GM19238 (cell line): ENCODE results near the gene LRP5.
"Not testable (repeated sequence)": the region's sequence is repeated elsewhere in the genome, so short reads cannot be mapped to it uniquely, and the experiment has no call there.

Source experiments
- DNase-seq: peaks from one replicate; pipeline ENCODE4 v3.0.0; 2011; ENCODE audit warnings: low spot score; ENCODE audit not compliant: insufficient read length

Gene LRP5

DNA sequence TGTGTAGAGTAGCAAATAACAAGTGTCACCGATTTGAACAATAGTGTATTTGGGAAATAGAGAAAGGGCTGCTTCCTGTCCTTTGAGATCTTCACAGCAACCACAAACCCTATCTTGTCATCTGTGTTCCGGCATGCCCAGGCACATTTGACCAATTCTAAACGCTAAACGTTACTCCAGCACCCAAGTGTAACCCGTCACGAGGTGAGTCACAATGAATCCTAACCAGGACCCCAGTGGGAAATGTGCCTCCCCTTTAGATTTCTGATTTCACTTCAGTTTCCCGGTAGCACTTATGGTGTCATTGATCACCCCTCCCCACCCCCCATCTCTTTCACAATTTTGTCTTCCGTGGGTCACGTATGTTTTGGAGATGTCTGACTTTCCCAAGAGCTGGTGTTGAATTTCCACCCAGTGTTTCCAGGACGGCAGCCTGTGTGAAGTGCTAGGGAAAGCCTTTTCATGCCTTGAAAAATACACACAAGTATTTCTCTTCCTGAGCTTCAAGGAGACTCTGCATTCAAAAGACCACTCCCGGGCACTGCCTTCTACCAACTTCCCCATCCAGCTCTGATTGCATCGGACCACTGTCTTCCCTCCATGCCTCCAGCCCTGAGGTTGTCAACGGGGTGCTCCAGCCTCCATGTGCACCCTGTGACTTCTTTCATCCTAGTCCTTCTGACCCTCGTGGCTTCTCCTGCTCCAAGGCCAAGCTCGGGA is 30.1 kb upstream of the LRP5 start:
- DNase-seq, result peak; percentile 56

DNA sequence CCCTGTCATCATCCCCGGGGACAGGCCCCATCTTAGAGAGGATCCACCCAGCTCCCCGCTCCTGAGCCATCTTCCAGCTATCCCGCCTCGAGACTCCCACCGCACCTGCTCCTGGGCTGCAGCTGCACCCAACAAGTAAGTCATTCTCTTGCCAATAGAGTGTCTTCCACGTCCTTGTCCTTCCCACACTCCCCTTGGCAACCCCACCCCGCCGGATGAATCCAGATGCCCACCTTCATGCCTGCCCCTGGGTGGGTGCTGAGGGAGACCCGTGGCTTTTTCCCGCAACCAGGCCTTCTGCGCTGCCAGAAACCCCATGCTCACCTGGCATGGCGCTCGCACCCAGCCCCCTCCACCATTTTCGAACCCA is 29.5 kb upstream of the LRP5 start:
- DNase-seq, result no peak

DNA sequence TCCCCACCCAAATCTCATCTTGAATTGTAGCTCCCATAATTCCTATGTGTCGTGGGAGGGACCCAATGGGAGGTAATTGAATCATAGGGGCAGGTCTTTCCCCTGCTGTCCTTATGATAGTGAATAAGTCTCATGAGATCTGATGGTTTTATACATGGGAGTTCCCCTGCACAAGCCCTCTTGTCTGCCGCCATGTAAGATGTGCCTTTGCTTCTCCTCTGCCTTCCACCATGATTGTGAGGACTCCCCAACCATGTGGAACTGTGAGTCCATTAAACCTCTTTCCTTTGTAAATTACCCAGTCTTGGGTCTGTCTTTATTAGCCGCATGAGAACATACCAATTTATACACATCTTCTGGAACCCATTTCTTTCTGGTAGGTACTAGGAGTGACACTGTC is 27.8 kb upstream of the LRP5 start:
- not testable (repeated sequence) for DNase-seq

DNA sequence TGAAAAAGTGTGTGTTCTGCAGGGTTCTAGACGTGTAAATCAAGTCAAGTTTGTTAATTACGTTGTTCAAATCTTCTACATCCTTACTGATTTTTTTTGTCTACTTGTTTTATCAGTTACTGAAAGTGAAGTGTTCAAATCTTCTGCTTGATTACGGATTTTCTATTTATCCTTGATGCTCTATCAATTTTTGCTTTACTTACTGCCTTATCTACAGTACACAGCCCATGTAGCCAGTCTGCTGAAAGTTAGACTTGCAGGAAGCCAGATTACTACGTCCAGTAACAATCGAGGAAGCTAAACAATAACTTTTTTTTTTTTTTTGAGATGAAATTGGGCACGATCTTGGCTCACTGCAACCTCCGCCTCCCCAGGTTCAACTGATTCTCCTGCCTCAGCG is 25.0 kb upstream of the LRP5 start:
- DNase-seq, result no peak

DNA sequence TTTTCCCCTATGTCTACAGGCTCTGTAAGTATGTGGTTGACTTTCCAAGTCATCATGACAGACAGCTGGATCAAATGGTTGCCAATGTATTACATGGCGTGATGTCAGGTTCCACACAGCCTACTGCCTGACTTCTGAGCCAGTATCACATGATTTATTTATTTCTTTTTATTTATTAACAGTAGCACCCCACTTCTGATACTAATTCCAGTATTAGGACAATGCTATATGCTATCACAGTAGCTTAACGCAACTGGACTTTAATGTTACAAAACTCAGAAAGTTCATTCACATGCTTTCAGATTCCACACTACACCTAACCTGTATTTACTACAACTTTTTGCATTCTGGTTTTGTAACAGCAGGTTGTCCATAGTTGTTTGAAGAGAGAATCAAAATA is 22.9 kb upstream of the LRP5 start:
- DNase-seq, result no peak

DNA sequence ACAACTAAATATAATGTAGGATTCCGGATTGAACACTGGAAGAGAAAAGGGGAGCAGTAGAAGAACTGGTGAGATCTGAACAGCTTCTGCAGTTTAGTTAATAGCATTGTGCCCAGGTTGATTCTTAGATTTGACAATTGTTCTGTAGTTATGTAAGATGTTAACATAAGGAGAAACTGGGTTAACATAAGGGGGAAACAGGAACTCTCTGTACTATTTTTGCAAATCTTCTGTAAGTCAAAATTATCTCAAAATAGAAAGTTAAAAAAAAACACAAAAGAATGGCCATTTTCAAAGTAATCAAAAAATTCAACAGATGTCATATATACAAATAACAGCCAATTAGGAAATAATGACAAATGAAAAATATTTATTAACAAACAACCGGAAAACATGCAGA is 18.7 kb upstream of the LRP5 start:
- DNase-seq, result no peak

DNA sequence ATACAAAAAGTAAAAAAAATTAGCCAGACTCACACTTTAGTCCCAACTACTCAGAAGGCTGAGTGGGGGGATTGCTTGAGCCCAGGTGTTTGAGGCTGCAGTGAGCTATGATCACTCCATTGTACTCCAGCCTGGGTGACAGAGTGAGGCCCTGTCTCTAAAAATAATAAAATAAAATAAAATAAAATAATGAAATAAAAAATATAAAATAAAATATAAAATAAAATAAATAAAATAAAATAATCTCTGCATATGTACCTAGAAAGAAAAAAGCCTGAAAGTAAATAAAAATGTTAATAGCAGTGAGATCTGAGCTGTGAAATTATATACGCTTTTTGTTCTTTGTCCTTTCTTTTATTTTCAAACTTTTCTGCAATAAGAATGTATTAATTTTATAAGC is 17.1 kb upstream of the LRP5 start:
- DNase-seq, result no peak

DNA sequence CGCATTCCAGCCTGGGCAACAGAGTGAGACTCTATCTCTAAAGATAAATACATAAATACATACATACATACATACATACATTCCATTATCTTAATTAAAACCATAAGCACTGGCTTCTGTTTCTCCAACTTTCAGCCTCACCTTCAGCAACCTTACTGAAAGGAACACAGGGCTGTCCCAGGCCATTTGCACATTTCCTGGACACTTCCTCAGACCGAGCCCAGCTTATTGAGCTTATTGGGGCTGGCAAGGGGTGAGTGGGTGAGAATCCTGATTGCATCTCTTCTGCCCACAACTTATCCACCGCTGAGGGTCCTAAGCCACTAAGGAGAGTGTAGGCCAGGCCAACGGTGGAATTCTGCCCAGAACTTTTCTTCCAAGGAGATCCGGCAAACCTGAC is 16.5 kb upstream of the LRP5 start:
- DNase-seq, result no peak

DNA sequence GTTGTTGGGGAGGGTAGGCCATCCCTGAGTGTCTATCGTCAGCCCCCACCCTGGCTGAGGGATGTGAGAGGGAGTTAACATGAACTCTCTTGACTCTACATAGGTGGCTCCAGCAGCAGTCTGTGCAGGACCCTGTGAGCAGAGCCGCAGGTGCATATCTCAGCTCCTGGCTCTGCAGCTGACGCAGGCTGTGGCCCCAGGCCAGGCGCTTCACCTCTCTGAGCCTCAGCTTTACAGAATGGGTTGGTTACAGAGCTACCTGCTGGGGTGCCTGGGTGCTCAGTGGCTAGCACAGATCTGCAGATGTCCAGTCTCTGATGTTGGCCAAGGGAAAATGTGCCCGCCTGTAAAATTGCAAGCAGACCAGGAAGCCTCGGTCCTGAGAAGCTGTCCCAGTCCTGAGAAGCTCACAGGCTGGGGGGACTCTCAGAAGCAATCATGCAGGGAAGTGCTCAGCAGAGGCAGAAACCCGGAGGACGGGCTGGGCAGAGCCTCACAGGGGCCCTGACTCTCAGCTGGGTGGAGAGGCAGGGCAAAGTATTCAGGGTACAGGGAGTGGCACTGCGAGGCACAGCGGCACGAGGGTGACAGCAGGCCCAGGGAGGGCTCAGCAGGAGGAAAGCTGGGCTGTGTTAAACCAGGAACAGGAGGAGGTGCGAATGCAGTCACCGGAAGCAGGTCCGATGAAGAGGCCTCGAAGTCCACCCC is 15.9 kb upstream of the LRP5 start:
- no peak for DNase-seq

DNA sequence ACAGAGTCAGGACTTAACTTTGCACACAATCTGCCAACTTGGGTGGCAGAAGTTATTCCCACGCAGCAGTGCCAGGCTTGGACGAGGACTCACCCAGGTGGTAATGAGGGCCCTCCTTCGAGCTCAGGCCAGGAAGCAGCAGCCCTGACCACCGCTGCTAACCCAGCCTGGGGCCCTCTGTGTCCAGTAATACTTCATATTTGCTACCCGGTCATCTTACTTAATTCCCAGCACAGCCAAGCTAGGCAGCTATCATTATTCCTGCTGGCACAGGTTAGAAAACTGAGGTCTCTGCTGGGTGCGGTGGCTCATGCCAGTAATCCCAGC is 15.4 kb upstream of the LRP5 start:
- DNase-seq, result no peak

DNA sequence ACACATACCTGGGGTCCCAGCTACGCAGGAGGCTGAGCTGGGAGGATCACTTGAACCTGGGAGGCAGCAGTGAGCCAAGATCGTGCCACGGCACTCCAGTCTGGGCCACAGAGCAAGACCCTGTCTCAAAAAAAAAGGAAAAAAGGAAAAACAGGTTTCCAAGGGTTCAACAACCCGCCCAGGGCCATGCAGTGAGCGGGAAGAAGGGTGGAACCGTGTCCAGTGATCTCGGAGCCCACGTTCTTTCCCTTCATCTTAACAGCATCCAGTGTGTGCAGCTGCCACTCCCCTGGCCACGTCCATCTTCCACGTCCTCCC is 14.9 kb upstream of the LRP5 start:
- no peak for DNase-seq

DNA sequence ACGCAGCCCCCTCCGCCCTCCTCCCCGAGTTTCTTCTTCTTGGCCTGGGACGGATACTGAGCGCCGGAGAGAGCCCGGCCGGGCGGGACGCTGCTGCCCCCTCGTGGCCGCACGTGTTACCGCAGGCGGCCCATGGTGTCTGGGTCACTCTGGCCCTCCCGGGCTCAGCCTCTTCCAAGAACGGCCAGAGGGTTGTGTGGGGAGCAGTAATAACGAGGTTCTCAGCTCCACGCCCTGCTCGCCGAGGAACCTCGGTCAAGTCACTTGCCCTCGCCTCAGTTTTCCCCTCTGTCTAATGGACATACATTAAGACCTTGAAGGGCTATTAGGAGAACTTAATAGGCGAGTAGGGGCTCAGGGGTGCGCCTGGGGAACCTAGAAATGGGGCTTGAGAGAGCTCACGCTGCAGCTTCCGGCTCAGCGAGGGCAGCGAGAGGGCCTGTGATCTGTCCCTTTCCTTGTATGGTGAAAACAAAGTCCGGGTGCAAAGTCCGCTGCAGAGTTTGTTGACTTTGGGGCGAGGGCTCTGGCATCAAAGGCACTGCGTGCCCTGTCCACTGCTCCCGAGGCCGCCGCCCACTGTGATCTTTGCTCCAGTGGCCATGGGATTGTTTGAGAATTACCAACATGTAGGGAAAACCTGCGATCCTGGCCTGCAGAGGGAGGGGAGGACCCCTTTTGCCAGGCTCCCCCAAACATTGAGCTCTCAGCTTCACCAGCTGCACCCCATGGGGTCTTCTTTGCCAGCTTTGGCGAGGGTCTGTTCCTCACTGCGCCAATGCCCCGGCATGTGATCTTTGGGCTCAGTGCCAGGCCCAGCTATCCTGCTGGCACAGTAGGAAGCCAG is 14.4 kb upstream of the LRP5 start:
- DNase-seq, result peak; percentile 77

DNA sequence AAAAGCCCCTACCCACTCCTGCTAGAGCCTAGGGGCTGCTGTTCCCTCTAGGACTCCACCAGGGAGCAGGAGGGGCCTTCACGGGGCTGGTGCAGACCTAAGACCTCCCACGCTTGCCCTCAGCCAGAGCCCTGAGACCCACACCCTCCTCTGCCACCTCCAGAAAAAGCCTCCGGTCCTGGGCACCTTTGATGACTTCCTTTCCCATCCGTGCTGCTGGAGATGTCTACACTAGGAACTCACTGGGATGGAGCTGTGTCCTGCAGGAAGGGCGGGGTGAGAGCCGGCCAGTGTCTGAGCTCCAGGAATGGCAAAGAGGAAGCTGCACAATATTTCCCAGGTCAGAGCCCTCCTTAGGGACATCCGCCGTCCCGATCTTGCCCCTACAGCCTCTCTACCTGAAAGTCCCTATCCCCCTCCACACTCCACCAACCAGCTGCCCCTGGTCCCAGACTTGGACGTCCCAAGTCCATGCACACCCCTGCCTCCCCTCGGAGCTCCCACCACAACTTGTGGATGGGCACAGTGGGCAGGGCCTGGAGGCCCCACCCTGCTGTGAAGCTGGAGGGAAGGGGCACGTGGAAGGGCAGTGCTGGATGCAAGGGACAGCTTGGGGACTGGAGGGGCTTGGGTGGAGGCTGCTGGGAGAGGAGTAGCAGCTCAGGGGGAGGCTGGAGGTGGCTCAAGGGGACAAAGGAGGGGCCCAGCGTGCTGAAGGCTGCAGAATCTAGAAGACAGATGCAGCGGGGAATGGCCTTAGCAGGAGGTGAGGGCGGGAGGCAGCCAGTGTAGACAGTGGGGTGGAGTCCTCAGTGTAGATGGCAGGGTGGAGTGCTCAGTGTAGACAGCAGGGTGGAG is 13.5 kb upstream of the LRP5 start:
- no peak for DNase-seq

DNA sequence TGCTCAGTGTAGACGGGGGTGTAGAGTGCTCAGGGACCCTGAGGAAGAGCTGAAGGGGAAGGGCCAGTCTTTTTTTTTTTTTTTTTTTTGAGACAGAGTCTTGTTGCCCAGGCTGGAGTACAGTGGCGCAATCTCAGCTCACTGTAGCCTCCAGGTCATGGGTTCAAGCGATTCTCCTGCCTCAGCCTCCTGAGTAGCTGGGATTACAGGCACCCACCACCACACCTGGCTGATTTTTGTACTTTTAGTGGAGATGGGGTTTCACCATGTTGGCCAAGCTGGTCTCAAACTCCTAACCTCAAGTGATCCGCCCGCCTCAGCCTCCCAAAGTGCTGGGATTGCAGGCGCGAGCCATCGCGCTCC is 12.9 kb upstream of the LRP5 start:
- DNase-seq, result not testable (repeated sequence)

DNA sequence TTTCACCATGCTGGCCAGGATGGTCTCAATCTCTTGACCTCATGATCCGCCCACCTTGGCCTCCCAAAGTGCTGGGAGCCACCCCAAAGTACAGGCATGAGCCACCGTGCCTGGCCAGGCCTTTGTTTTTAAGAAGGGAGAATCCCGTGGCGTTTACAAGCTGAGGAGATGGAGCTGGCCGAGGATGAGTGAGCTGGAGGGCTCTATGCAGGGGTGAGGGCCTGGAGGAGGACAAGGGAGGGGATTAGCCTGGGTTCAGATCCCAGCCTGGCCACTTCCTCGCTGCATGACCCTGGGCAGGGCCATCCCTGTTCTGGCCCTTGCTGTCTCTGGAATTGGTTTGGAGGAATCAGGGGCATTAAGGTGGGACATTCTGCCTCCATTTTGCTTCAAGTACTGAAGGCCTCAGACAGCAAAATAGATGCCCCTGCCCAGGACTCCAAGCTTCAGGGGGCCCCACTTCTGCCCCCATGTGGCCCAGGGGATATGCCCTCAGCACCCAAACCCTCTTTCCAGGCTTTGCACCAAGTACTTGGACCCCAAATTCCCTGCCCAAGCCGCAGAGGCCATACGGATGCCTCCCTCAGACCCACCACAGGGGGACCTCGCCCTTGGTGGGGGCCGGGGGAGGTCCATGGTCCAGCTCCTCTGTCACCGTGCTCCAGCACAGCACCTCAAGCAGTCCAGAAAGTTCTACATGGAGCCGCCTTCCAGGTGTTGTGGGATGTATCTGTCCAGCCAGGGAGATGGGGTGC is 12.1 kb upstream of the LRP5 start:
- no peak for DNase-seq

DNA sequence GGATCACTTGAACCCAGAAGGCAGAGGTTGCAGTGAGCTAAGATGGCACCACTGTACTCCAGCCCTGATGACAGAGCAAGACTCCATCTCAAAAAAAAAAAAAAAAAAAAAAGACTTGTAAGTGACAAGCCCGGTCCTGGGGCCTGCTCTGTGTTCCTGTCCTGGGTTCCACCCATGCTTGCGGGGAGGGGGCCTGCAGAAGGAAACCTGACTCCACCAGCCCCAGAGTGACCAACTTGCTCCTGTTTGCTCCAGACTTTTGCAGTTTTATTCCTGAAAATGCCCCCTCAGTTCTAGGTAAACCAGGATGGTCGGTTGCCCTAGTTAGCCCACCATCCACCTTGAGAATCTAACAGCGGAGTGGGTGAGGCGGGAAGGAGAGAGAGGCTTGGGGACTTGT is 10.1 kb upstream of the LRP5 start:
- DNase-seq, result no peak

DNA sequence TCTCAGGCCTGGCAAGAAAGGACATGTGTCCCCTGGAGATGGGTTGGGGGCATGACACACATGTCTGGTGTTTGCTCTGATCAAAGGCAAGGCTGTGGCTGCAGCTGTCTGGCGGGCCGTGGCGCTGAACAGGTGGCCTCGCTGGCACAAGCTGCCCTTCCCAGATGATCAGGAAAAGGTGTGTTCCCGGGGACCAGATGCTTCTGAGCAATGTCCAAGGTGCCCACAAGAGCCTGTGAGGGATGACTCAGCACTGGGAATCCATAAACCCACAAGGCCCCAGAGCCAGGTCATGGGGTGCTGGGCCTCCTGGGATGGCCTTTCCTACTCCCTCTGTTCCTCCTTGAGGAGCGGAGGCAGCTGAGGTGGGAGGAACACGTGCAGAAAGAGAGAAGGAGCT is 9.7 kb upstream of the LRP5 start:
- DNase-seq, result no peak

DNA sequence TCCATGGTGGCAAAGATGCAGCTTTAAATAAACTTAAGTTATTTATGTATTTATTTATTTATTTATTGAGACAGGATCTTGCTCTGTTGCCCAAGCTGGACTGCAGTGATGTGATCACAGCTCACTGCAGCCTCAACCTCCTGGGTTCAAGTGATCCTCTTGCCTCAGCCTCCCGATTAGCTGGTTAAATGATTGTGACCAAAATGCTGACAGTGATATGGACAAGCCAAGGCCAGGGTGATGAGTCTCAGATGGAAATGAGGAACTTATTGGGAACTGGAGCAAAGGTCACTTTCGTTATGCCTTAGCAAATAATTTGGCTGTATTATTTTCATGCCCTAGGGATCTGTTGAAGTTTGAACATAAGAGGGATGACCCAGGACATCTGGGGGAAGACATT is 9.3 kb upstream of the LRP5 start:
- no peak for DNase-seq

DNA sequence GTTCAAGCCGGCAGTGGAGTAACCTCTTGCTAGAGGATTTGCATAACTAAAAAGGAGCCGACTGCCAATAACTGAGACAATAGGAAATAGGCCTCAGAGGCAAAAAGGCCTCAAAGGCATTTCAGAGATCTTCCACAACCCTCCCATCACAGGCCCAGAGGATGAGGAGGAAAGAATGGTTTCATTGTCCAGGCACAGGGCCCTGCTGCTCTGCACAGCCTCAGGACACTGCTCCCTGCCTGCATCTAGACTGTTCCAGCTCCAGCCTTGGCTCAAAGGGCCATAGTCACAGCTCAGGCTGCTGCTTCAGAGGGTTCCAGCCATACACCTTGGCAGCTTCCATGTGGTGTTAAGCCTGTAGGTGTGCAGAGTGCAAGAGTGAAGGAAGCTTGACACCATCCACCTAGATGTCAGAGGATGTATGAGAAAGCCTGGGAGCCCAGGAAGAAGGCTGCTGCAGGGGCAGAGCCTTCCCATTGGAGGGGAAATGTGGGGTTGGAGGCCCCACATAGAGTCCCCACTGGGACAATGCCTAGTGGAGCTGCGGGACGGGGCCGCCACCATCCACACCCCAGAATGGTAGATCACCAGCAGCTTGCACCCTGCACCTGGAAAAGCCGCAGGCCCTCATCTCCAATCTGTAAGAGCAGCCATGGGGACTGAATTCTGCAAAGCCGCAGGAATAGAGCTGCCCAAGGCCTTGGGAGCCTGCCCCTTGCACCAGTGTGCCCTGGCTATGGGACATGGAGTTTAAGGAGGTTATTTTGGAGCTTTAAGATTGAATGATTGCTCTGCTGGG is 8.2 kb upstream of the LRP5 start:
- no peak for DNase-seq

DNA sequence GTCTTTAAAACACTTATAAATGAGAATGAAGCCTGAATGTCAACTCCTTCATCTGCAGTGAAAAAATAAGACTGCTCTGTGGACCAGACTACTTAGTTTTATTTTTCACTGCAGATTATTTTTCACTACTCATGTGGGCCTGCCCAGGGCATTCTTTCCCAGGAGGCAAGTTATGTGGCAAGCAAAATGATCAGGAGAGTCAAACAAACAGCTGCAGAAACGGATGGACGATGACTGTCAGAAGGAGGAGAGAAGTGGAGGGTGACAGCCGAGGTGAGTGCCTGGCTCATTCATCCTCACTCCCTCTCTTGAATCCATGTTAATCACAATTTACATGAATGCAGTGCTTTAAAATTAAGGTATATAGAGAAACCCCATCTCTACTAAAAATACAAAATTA is 5.8 kb upstream of the LRP5 start:
- DNase-seq, result no peak
